Glutamatergic neuron (in vitro differentiated cells): Measurements from ENCODE around the gene PDE7B. TPM values are rescaled to one million over a fixed set of nuclear protein-coding genes. Genes with fewer than 3 reads are reported as not detected.

Experiments
- DNase-seq: peaks from one replicate; pipeline ENCODE4 v3.0.0; 2022
- H3K27ac Mint-ChIP-seq: one replicate; pipeline ENCODE4 v1.8.0; 2020; ENCODE audit warnings: mild to moderate bottlenecking, mixed read lengths, inconsistent platforms; ENCODE audit not compliant: unreplicated experiment
- H3K27me3 Mint-ChIP-seq: one replicate; pipeline ENCODE4 v1.8.0; 2020; ENCODE audit warnings: mild to moderate bottlenecking, moderate library complexity, mixed read lengths, inconsistent platforms; ENCODE audit not compliant: unreplicated experiment
- H3K36me3 Mint-ChIP-seq: one replicate; pipeline ENCODE4 v1.8.0; 2020; ENCODE audit warnings: mild to moderate bottlenecking, mixed read lengths, inconsistent platforms; ENCODE audit not compliant: unreplicated experiment
- H3K4me1 Mint-ChIP-seq: one replicate; pipeline ENCODE4 v1.8.0; 2020; ENCODE audit warnings: mild to moderate bottlenecking, low read depth, mixed read lengths, inconsistent platforms; ENCODE audit not compliant: unreplicated experiment
- H3K4me3 Mint-ChIP-seq: one replicate; pipeline ENCODE4 v1.8.0; 2020; ENCODE audit warnings: mild to moderate bottlenecking, mixed read lengths, inconsistent platforms; ENCODE audit not compliant: unreplicated experiment
- H3K9me3 Mint-ChIP-seq: one replicate; pipeline ENCODE4 v1.8.0; 2020; ENCODE audit warnings: mild to moderate bottlenecking, moderate library complexity, mixed read lengths, inconsistent platforms; ENCODE audit not compliant: unreplicated experiment
- total RNA-seq: library from RNA; stranded (reverse); fragmentation: NEBNext Ultra II Directional; extraction: Animal tissue kit (Norgen Biotek cat#: 25700); gene quantifications from one replicate; pipeline ENCODE4 v1.2.1, GENCODE V29; 2021; ENCODE audit not compliant: unreplicated experiment
- TF ChIP-seq, protein P1 (sequence below): fragments of 200-600 bp; sonication (generic); IDR thresholded peaks from one replicate; pipeline ENCODE4 v1.5.0; 2021; ENCODE audit not compliant: partially characterized antibody, unreplicated experiment

Gene PDE7B
- total RNA-seq, 1 donor from 2014 or later = not detected

DNA sequence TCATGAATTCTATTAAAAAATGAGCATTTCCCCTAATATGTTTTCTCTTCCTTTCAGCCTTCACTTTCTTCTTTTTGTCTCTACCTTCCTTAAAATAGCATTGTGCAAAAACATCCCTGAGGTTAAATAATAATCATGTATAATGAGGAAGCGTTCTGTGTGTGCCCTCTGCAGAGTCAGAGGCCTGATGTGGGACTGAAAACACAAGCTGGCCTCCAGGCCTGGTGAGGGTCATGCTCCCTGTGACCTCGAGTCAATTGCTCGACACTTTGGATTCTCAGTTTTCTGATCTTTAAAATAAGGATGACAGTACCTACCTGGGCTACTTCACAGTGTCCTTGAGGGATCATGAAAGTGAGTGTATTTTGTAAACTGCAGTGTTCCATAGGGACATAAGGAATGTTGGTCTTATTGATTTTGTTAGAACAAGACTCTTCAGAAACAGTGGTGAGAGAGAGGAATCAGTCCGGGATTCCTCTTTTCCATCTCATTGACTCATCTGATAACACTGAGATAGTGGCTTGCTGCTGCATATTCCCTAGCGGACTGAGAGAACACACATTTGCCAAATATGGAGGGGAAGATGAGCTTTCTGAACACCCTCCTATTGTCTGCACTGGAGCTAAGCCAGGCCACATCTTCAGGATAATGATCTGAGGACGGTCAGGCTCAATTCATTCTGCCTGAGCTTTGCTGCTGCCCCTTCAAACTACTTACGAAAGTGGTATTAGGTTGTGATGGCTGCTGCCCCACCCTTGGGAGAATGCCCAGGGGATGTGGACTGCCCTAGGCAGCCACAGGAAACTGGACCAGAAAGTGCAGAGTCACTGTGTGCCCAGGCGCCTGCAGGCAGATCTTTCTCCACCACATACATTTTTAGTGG lies 39.6 kb upstream of the PDE7B start:
- H3K4me3 Mint-ChIP-seq = no peak overlapping the region
- DNase-seq = no peak
- H3K27me3 Mint-ChIP-seq = no peaks in the 10 kb centered on the region
- H3K9me3 Mint-ChIP-seq = no peaks in the 10 kb centered on the region
- H3K27ac Mint-ChIP-seq = no peak overlapping the region
- no peaks in the 10 kb centered on the region for H3K36me3 Mint-ChIP-seq
- TF ChIP-seq, protein P1, sequence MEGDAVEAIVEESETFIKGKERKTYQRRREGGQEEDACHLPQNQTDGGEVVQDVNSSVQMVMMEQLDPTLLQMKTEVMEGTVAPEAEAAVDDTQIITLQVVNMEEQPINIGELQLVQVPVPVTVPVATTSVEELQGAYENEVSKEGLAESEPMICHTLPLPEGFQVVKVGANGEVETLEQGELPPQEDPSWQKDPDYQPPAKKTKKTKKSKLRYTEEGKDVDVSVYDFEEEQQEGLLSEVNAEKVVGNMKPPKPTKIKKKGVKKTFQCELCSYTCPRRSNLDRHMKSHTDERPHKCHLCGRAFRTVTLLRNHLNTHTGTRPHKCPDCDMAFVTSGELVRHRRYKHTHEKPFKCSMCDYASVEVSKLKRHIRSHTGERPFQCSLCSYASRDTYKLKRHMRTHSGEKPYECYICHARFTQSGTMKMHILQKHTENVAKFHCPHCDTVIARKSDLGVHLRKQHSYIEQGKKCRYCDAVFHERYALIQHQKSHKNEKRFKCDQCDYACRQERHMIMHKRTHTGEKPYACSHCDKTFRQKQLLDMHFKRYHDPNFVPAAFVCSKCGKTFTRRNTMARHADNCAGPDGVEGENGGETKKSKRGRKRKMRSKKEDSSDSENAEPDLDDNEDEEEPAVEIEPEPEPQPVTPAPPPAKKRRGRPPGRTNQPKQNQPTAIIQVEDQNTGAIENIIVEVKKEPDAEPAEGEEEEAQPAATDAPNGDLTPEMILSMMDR = no peak
- H3K4me1 Mint-ChIP-seq = peaks cover 4% of the 10 kb centered on the region

DNA sequence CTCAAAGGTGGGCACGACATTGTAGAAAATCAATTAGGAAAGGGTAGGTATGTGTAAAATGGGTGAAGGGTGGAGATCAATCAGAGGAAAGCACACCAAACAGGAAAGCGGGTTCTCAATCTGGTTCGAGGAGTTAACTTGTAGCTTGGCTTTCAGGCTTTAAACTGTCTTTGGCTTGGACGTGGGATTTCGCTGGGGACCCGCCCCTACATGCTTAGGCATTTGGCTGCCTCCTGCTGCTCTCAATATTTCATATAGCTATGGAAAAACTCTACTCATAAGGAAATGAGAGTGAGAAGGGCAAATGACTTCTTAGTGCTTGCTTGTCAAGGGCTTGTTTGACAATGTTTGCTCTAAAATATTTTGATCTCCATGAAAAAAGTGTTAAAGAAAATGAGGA lies 38.1 kb upstream of the PDE7B start:
- H3K27me3 Mint-ChIP-seq = no peaks in the 10 kb centered on the region
- no peak for DNase-seq
- TF ChIP-seq, protein P1 = no peak
- no peak overlapping the region for H3K27ac Mint-ChIP-seq
- no peaks in the 10 kb centered on the region for H3K36me3 Mint-ChIP-seq
- no peaks in the 10 kb centered on the region for H3K9me3 Mint-ChIP-seq
- no peak overlapping the region for H3K4me3 Mint-ChIP-seq
- peaks cover 4% of the 10 kb centered on the region for H3K4me1 Mint-ChIP-seq

DNA sequence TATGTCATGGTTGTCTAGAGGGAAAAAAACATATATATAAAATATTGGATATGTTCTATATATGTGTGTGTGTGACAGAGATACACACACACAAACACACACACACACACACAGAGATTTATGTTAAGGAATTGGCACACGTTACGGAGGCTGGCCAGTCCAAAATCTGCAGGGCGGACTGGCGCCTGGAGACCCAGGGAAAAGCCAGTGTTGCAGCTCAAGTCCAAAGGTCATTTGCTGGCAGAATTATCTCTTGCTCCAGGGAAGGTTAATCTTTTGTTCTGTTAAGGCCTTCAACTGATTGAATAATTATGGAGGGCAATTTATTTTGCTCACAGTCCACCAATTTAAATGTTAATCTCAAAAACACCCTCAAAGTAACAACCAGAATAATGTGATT lies 37.5 kb upstream of the PDE7B start:
- Mint-ChIP-seq H3K4me1 (peaks cover 4% of the 10 kb centered on the region), H3K27ac (no peak overlapping the region), H3K36me3 (no peaks in the 10 kb centered on the region), H3K4me3 (no peak overlapping the region), H3K27me3 (no peaks in the 10 kb centered on the region), H3K9me3 (no peaks in the 10 kb centered on the region)
- TF ChIP-seq, protein P1 = no peak
- no peak for DNase-seq

DNA sequence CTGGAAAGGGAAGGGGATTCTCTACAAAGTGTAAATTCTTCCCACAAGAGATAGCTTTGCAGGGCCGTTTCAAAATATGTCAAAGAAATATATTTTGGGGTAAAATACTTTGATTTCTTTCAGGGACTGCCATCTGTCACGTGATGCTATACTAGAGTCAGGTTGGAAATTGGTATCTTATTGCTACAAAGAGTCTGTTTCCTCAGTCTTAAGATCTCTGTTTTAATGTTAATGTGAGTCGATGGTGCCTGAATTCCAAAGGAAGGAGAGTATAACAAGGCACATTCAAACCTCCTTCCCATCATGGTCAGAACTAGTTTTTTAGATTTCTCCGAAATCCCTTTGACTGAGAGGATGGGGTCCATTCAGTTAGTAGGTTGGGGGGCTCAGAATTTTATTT lies 36.3 kb upstream of the PDE7B start:
- Mint-ChIP-seq H3K27ac (no peak overlapping the region), H3K27me3 (no peaks in the 10 kb centered on the region), H3K9me3 (no peaks in the 10 kb centered on the region), H3K4me3 (no peak overlapping the region), H3K36me3 (no peaks in the 10 kb centered on the region), H3K4me1 (peaks cover 4% of the 10 kb centered on the region)
- TF ChIP-seq, protein P1 = no peak
- no peak for DNase-seq

DNA sequence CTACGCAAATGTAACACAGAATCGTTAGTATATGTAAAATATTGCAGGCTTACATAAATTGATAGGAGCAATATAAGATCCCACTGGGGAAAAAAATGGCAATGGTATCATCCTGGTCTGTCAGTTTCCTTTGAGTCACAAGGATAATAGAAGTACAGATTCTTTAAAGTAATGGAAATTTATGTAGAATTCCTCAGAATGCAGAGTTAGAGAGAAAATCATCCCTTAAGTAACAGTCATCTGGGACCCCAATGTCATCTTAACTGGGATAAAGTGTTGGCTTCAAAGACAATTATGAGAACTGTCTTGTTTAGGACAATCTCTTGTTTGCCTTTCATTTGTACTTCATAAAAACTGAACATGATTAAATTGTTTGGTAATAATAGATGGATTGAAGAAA lies 34.5 kb upstream of the PDE7B start:
- Mint-ChIP-seq H3K9me3 (no peaks in the 10 kb centered on the region), H3K4me3 (no peak overlapping the region), H3K36me3 (no peaks in the 10 kb centered on the region), H3K27ac (no peak overlapping the region), H3K4me1 (peaks cover under 1% of the 10 kb centered on the region), H3K27me3 (no peaks in the 10 kb centered on the region)
- no peak for DNase-seq
- TF ChIP-seq, protein P1 = no peak
